GM12878 (cell line): Measurements from ENCODE around the gene NEDD8. TPM values are rescaled to one million over a fixed set of nuclear protein-coding genes. Genes with fewer than 3 reads are reported as not detected.

Experiments
- ATAC-seq: fragments of 200-7000 bp; cut with Tn5 transposase; 3 replicates; pipeline ENCODE4 v1.9.1; 2020; ENCODE audit warnings: mild to moderate bottlenecking, moderate library complexity
- BruUV-seq: library from RNA; stranded (reverse); fragments of 400-500 nt; replicated peaks from 2 replicates; lab custom pipeline; 2021; lab: Mats Ljungman, UMichigan
- CTCF ChIA-PET: fragments of 300-600 bp; sonication (Branson Sonifier 250); formaldehyde crosslinking; extraction: SDS; loops from one replicate; lab custom pipeline; 2021; ENCODE audit warnings: inconsistent platforms; lab: Yijun Ruan, JAX
- POLR2A ChIA-PET: fragments of 350-600 bp; formaldehyde crosslinking; extraction: SDS; loops from one replicate; lab custom pipeline; 2021; ENCODE audit warnings: inconsistent platforms; lab: Charles Lee
- RAD21 ChIA-PET: fragments of 300-600 bp; sonication (Branson Sonifier 250); formaldehyde crosslinking; loops from one replicate; lab custom pipeline; 2023; ENCODE audit warnings: antibody characterized with exemption; ENCODE audit not compliant: unreplicated experiment; lab: Charles Lee
- SMC1A ChIA-PET: fragments of 300-600 bp; sonication (Branson Sonifier 250); formaldehyde crosslinking; loops from one replicate; lab custom pipeline; 2023; ENCODE audit not compliant: unreplicated experiment, uncharacterized antibody; lab: Charles Lee
- DNase-seq: peaks from one replicate; pipeline ENCODE4 v3.0.0-alpha.2; 2011; ENCODE audit warnings: low read depth, low spot score
- FAIRE-seq: peaks from 3 replicates; lab custom pipeline; 2011; peaks lifted over from hg19 to GRCh38; lab: Jason Lieb, UNC
- H2AFZ ChIP-seq: 2 replicates; pipeline ENCODE4 v1.6.0; 2011; ENCODE audit warnings: low read depth, low read length, control low read depth; ENCODE audit not compliant: control insufficient read depth
- H3K27ac ChIP-seq: 2 replicates; pipeline ENCODE4 v1.5.1; 2011; ENCODE audit warnings: control low read depth; ENCODE audit not compliant: control insufficient read depth, insufficient read depth
- H3K27me3 ChIP-seq, 2 experiments: replicated peaks in 1 of 2; 2 replicates each; pipeline versions ENCODE4 v1.6.0 to v1.6.1; 2011; ENCODE audit warnings: low read length in 1 of 2; ENCODE audit not compliant: control insufficient read depth in 2 of 2, insufficient read depth in 2 of 2
- H3K36me3 ChIP-seq, 2 experiments: 2 replicates each; pipeline ENCODE4 v1.5.1; 2011; ENCODE audit warnings: low read length in 1 of 2; ENCODE audit not compliant: control insufficient read depth in 2 of 2, insufficient read depth in 2 of 2
- H3K4me1 ChIP-seq: 2 replicates; pipeline ENCODE4 v1.6.1; 2011; ENCODE audit warnings: mild to moderate bottlenecking, low read length, moderate library complexity, mixed read lengths; ENCODE audit not compliant: control insufficient read depth, insufficient read depth
- H3K4me2 ChIP-seq: 2 replicates; pipeline ENCODE4 v1.6.0; 2011; ENCODE audit warnings: control low read depth; ENCODE audit not compliant: control insufficient read depth, insufficient read depth
- H3K4me3 ChIP-seq: fragments of 200-600 bp; sonication (generic); 2 replicates; pipeline ENCODE4 v1.5.1; 2016
- H3K79me2 ChIP-seq: 2 replicates; pipeline ENCODE4 v1.6.0; 2011; ENCODE audit warnings: low read length; ENCODE audit not compliant: control insufficient read depth, insufficient read depth
- H3K9ac ChIP-seq: 2 replicates; pipeline ENCODE4 v1.8.0; 2011; ENCODE audit warnings: low read length, control low read depth, mixed read lengths; ENCODE audit not compliant: control insufficient read depth, insufficient read depth
- H3K9me3 ChIP-seq: replicated peaks from 3 replicates; pipeline ENCODE4 v1.5.1; 2011; ENCODE audit warnings: mild to moderate bottlenecking, low read length; ENCODE audit not compliant: control insufficient read depth, insufficient read depth
- H4K20me1 ChIP-seq: 2 replicates; pipeline ENCODE4 v1.6.0; 2011; ENCODE audit not compliant: control insufficient read depth, insufficient read depth
- BRCA1 ChIP-seq: IDR thresholded peaks from 2 replicates; pipeline ENCODE4 v1.6.1; 2011; ENCODE audit warnings: low read depth, low read length, improper control_type of control experiment
- CBFB ChIP-seq: IDR thresholded peaks from 2 replicates; pipeline ENCODE4 v1.6.1; 2016; ENCODE audit warnings: antibody characterized with exemption, low read depth
- CBX5 ChIP-seq: sonication (generic); IDR thresholded peaks from 2 replicates; pipeline ENCODE4 v1.6.1; 2016; ENCODE audit warnings: low read depth, moderate library complexity, mild to moderate bottlenecking, inconsistent platforms
- CHD1 ChIP-seq: IDR thresholded peaks from 2 replicates; pipeline ENCODE4 v1.6.1; 2012; ENCODE audit warnings: low read depth, low read length, improper control_type of control experiment
- EED ChIP-seq: sonication (generic); IDR thresholded peaks from 2 replicates; pipeline ENCODE4 v1.6.1; 2016; ENCODE audit warnings: antibody characterized with exemption, low read depth
- EGR1 ChIP-seq, 2 experiments: IDR thresholded peaks; 1 replicate in 1 of 2; 2 replicates in 1 of 2; pipeline ENCODE4 v1.6.1; 2011 to 2012; ENCODE audit warnings: low read depth in 2 of 2, low read length in 2 of 2, borderline replicate concordance in 1 of 2, mild to moderate bottlenecking in 1 of 2, moderate library complexity in 1 of 2
- RAD51 ChIP-seq: fragments of 450-650 bp; IDR thresholded peaks from 2 replicates; pipeline ENCODE4 v1.6.1; 2016; ENCODE audit warnings: moderate library complexity, mild to moderate bottlenecking, inconsistent platforms
- SREBF1 ChIP-seq: IDR thresholded peaks from 2 replicates; pipeline ENCODE4 v1.6.1; 2012; ENCODE audit warnings: mild to moderate bottlenecking, low read length
- TBL1XR1 ChIP-seq: IDR thresholded peaks from 2 replicates; pipeline ENCODE4 v1.6.1; 2012; ENCODE audit warnings: low read depth, low read length, improper control_type of control experiment
- WGBS: methylation state at CpG from one replicate; pipeline ENCODE4 v1.1.6; 2016; ENCODE audit warnings: low lambda C conversion rate; ENCODE audit not compliant: insufficient replicate concordance, insufficient coverage; ENCODE audit errors: missing lambda C conversion rate; 5-methylcytosine and 5-hydroxymethylcytosine counted together
- in situ Hi-C: fragments of 300-500 bp; cut with MboI; formaldehyde crosslinking; loops from 9 replicates; pipeline ENCODE4 v1.14.3; 2018; ENCODE audit warnings: mixed read lengths
- intact Hi-C: fragments of 100-400 bp; cut with micrococcal nuclease; formaldehyde crosslinking; loops from one replicate; pipeline ENCODE4 v1.14.2; 2022; ENCODE audit not compliant: unreplicated experiment
- polyA plus RNA-seq, 11 experiments: library from polyadenylated mRNA; depleted of rRNA in 4 of 11; unstranded in 6 of 11; stranded (reverse) in 5 of 11; fragments of >200 nt; fragmentation: Nextera tagmentation in 4 of 11; fragmentation: Illumina TruSeq in 1 of 11; extraction: Ambion mirVana in 4 of 11; extraction: Trizol in 1 of 11; gene quantifications; 1 replicate in 1 of 11; 2 replicates in 10 of 11; pipeline versions ENCODE4 v1.2.1 to v1.2.3, GENCODE V29; 2011 to 2016; ENCODE audit warnings: inconsistent platforms in 2 of 11, missing spikeins in 2 of 11, low read depth in 1 of 11
- total RNA-seq, 4 experiments: library from RNA; depleted of rRNA in 3 of 4; stranded (reverse); fragments of >200 nt in 3 of 4; fragmentation: Illumina TruSeq in 1 of 4; extraction: Trizol in 1 of 4; gene quantifications; 2 replicates each; pipeline versions ENCODE4 v1.2.1 to v1.2.3, GENCODE V29; 2013 to 2021
- TF ChIP-seq, protein P1 (sequence below): fragments of 450-650 bp; IDR thresholded peaks from 2 replicates; pipeline ENCODE4 v1.6.1; 2017; ENCODE audit warnings: borderline replicate concordance
- TF ChIP-seq, protein P2 (sequence below): fragments of 450-650 bp; IDR thresholded peaks from 2 replicates; pipeline ENCODE4 v1.6.1; 2014; ENCODE audit warnings: mild to moderate bottlenecking
- TF ChIP-seq, protein P3 (sequence below): fragments of 450-650 bp; IDR thresholded peaks from 2 replicates; pipeline ENCODE4 v1.6.1; 2018; ENCODE audit warnings: mild to moderate bottlenecking, low read depth, moderate library complexity; ENCODE audit not compliant: partially characterized antibody
- TF ChIP-seq, protein P4 (sequence below): fragments of 450-650 bp; IDR thresholded peaks from 2 replicates; pipeline ENCODE4 v1.6.1; 2017; ENCODE audit warnings: mild to moderate bottlenecking, moderate library complexity

Gene NEDD8
- total and polyA plus RNA-seq, 10 of the 15 experiments (the other 5 are each of a cell fraction or from before 2014, with no cell fraction given): 164 to 991 (median 300) TPM

DNA sequence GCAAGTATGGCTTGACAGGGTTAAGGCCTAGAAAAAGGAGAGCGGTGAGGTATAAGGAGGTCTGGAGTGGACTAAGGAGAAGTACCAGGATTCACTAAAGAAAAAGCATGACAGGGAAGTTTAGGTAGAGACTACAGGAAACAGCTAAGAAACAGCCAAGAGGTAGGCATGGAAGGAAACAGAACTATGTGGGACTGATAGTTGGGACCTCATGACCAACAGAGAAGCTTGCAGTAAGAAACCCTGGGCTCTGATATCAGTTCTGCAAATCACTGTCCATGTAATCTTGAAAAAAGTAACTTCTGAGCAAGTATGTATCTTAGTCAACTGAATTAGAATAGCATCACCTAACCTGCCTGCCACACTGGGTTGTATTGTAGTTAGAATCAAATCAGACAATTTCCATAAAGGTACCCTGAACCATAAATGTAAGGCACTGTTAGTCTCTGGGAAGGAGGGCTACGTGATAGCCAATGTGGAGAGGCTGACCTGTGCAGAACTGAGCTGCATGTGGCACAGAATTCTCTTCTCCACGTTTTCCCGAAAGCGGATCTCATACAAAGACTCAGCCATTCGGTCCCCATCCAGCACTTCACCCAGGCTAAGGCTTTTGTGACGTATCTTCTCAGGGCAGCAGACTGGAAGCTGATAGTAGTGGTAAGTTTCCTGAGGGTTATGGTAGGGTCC is 37.8 kb downstream of the NEDD8 start:
- SMC1A ChIA-PET: interaction anchor here (1.6 to 1.8 kb wide), 2 partner anchors 80 to 139 kb away, joined by 4 to 5 read pairs; partner anchors contain the start of genes DCAF11 and NRL
- RAD21 ChIA-PET: interaction anchor here (1.4 to 3.0 kb wide), 6 partner anchors 21 to 85 kb away, joined by 3 to 10 read pairs (median 6); partner anchors contain the start of genes DCAF11, IRF9, MDP1 and NRL
- TF ChIP-seq, protein P1, sequence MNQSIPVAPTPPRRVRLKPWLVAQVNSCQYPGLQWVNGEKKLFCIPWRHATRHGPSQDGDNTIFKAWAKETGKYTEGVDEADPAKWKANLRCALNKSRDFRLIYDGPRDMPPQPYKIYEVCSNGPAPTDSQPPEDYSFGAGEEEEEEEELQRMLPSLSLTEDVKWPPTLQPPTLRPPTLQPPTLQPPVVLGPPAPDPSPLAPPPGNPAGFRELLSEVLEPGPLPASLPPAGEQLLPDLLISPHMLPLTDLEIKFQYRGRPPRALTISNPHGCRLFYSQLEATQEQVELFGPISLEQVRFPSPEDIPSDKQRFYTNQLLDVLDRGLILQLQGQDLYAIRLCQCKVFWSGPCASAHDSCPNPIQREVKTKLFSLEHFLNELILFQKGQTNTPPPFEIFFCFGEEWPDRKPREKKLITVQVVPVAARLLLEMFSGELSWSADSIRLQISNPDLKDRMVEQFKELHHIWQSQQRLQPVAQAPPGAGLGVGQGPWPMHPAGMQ: no peak
- TF ChIP-seq, protein P2, sequence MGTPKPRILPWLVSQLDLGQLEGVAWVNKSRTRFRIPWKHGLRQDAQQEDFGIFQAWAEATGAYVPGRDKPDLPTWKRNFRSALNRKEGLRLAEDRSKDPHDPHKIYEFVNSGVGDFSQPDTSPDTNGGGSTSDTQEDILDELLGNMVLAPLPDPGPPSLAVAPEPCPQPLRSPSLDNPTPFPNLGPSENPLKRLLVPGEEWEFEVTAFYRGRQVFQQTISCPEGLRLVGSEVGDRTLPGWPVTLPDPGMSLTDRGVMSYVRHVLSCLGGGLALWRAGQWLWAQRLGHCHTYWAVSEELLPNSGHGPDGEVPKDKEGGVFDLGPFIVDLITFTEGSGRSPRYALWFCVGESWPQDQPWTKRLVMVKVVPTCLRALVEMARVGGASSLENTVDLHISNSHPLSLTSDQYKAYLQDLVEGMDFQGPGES: no peak
- TF ChIP-seq RAD51 (no peak), EED (no peak), BRCA1 (no peak), SREBF1 (no peak), TBL1XR1 (no peak), CHD1 (no peak), CBX5 (no peak), CBFB (no peak), EGR1 (IDR thresholded peaks at IDR 0.05; ENCODE audit: borderline replicate concordance in 1 of 2, low read depth in 2 of 2, low read length in 2 of 2) (no peak)
- TF ChIP-seq, protein P3, sequence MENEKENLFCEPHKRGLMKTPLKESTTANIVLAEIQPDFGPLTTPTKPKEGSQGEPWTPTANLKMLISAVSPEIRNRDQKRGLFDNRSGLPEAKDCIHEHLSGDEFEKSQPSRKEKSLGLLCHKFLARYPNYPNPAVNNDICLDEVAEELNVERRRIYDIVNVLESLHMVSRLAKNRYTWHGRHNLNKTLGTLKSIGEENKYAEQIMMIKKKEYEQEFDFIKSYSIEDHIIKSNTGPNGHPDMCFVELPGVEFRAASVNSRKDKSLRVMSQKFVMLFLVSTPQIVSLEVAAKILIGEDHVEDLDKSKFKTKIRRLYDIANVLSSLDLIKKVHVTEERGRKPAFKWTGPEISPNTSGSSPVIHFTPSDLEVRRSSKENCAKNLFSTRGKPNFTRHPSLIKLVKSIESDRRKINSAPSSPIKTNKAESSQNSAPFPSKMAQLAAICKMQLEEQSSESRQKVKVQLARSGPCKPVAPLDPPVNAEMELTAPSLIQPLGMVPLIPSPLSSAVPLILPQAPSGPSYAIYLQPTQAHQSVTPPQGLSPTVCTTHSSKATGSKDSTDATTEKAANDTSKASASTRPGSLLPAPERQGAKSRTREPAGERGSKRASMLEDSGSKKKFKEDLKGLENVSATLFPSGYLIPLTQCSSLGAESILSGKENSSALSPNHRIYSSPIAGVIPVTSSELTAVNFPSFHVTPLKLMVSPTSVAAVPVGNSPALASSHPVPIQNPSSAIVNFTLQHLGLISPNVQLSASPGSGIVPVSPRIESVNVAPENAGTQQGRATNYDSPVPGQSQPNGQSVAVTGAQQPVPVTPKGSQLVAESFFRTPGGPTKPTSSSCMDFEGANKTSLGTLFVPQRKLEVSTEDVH: no peak
- TF ChIP-seq, protein P4, sequence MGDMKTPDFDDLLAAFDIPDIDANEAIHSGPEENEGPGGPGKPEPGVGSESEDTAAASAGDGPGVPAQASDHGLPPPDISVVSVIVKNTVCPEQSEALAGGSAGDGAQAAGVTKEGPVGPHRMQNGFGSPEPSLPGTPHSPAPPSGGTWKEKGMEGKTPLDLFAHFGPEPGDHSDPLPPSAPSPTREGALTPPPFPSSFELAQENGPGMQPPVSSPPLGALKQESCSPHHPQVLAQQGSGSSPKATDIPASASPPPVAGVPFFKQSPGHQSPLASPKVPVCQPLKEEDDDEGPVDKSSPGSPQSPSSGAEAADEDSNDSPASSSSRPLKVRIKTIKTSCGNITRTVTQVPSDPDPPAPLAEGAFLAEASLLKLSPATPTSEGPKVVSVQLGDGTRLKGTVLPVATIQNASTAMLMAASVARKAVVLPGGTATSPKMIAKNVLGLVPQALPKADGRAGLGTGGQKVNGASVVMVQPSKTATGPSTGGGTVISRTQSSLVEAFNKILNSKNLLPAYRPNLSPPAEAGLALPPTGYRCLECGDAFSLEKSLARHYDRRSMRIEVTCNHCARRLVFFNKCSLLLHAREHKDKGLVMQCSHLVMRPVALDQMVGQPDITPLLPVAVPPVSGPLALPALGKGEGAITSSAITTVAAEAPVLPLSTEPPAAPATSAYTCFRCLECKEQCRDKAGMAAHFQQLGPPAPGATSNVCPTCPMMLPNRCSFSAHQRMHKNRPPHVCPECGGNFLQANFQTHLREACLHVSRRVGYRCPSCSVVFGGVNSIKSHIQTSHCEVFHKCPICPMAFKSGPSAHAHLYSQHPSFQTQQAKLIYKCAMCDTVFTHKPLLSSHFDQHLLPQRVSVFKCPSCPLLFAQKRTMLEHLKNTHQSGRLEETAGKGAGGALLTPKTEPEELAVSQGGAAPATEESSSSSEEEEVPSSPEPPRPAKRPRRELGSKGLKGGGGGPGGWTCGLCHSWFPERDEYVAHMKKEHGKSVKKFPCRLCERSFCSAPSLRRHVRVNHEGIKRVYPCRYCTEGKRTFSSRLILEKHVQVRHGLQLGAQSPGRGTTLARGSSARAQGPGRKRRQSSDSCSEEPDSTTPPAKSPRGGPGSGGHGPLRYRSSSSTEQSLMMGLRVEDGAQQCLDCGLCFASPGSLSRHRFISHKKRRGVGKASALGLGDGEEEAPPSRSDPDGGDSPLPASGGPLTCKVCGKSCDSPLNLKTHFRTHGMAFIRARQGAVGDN: no peak

More for the DNA sequence above, 37.8 kb downstream of the NEDD8 start:
- Histone ChIP-seq H3K4me2 (peak overlapping the region; percentile 83), H3K4me3 (peak overlapping the region; percentile 68), H3K9me3 (no peaks in the 10 kb centered on the region; the same call in 2 of the 3 replicates), H3K27ac (peak overlapping the region; percentile 96; the same call in 1 of the 2 replicates), H3K27me3 (no peaks in the 10 kb centered on the region), H3K4me1 (peaks cover 15% of the 10 kb centered on the region), H2AFZ (no peak overlapping the region), H3K9ac (peak overlapping the region; percentile 92; the same call in 1 of the 2 replicates), H3K36me3 (peaks cover 0 to 4% of the 10 kb centered on the region in 2 experiments; a peak in 2 of 4 replicates), H4K20me1 (no peaks in the 10 kb centered on the region), H3K79me2 (peaks cover 48% of the 10 kb centered on the region)
- DNase-seq (no peak), ATAC-seq (no peak), FAIRE-seq (no peak)
- ChIA-PET POLR2A (interaction anchor here (1.2 to 3.9 kb wide), 5 partner anchors 13 to 58 kb away, joined by 3 to 50 read pairs (median 12); partner anchors contain the start of genes CHMP4A, IRF9, PSME1 and PSME2), CTCF (interaction anchor here (1.0 to 2.9 kb wide), 5 partner anchors 22 to 103 kb away, joined by 3 to 11 read pairs (median 4); partner anchors contain the start of genes MDP1 and TINF2)
- in situ Hi-C loops (no loop called here), intact Hi-C loops (no loop called here)
- TSS peak; percentile 55 for BruUV-seq
- WGBS: 97% methylated on average over 7 of the region's 7 CpGs
